GM13977 (cell line): ENCODE measurements around the gene NUBPL.

Experiments
- DNase-seq: peaks from one replicate; pipeline ENCODE4 v3.0.0; 2012; ENCODE audit warnings: low spot score
- in situ Hi-C: fragments of 300-500 bp; cut with MboI; formaldehyde crosslinking; loops from one replicate; pipeline ENCODE4 v1.12.0; 2022; ENCODE audit warnings: low sequenced_read_pairs, low pct_unique_long_range_greater_than_20kb, mixed read lengths, inconsistent platforms; ENCODE audit not compliant: unreplicated experiment
- TF ChIP-seq, protein P1 (sequence below): IDR thresholded peaks from 2 replicates; pipeline ENCODE4 v1.5.1; 2012; ENCODE audit warnings: mild to moderate bottlenecking, control low read depth; ENCODE audit not compliant: insufficient read depth; ENCODE audit errors: extremely low read depth, missing control alignments

Gene NUBPL

DNA sequence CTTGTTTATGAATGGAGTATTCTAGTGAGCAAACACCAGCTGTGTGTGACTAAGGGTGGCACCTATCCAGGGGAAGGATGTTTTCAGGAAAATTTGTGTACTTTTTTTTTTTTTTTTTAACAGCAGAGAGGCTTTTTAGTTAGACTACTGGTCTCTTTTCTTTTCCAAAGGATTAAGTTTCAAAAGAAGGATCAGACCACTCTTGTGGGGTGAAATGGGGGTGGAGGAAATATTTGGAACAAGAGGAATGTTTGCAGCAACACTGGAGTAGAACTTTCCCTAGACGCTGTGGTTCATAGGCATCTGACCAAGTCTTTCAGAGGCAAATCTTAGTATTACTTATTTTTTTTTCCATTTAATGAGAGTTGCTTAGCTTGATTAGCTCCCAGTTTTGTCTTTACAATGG is 21.1 kb downstream of the NUBPL start:
- TF ChIP-seq, protein P1, sequence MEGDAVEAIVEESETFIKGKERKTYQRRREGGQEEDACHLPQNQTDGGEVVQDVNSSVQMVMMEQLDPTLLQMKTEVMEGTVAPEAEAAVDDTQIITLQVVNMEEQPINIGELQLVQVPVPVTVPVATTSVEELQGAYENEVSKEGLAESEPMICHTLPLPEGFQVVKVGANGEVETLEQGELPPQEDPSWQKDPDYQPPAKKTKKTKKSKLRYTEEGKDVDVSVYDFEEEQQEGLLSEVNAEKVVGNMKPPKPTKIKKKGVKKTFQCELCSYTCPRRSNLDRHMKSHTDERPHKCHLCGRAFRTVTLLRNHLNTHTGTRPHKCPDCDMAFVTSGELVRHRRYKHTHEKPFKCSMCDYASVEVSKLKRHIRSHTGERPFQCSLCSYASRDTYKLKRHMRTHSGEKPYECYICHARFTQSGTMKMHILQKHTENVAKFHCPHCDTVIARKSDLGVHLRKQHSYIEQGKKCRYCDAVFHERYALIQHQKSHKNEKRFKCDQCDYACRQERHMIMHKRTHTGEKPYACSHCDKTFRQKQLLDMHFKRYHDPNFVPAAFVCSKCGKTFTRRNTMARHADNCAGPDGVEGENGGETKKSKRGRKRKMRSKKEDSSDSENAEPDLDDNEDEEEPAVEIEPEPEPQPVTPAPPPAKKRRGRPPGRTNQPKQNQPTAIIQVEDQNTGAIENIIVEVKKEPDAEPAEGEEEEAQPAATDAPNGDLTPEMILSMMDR: no peak
- no peak for DNase-seq
- in situ Hi-C loops: no loop called here

DNA sequence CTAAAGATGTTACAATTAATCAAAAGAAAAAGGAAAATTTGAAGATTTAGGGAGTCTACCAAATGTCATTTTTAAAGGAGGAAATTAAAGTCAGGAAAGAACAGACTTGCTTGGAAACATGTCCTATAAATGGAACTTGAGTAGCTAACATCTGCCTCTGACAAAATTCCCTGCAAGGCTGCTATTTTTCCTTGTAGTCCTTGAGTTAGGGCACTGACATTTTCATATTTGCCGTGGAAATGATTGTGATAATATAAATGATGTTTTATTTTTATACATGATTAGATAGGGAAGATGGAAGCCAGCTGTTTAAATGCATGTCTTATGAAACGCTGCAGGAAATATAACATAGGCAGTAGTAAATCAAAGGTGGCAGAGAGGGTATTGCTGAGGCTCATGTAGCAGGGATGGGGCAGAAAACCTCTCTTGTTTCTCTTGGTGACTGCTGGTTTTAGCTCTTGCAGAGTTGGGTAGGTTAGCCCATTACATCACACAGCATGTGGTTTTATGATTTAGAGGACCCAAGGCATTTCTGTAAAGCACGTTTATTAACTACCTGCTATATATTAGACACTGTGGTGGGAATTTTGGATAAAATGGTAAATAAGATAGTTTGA is 21.7 kb downstream of the NUBPL start:
- DNase-seq: no peak
- in situ Hi-C loops: no loop called here
- TF ChIP-seq, protein P1: no peak

DNA sequence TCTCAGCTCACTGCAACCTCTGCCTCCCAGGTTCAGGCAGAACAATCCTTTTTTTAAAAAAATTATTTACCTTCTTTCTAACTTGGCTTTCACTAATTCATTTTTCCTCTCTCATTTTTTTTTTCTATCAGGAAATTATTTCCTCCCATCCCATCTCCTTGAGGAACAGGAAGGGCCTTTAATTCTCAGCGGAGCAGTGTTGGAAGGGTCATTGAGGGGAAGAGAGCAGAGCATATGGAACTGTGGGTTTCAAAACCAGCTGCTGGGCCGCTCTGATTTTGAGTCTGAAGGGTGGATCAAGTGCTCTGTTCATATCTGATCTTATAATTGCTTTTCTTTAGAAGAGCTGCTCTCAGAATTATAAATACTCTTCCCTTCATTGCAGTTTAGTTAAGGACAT is 29.0 kb downstream of the NUBPL start:
- in situ Hi-C loops: no loop called here
- TF ChIP-seq, protein P1: no peak
- DNase-seq: no peak

DNA sequence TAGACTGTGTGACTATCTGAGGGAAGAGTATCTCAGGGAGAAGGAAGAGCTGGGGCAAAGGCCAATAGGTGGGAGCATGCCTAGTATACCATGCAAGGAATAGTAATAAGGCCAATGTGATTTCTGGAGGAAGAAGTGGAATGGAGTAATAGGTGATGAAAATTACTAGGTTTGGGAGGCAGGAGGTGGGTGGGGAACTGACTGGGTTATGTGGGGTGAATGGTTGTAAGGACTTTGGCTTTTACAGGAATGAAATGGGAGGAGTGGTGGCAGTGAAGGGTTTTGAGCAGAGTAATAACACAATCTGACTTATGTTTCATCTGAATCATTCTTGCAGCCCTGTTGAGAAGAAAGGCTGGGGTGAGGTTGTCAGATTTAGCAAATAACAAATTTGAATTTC is 30.9 kb downstream of the NUBPL start:
- TF ChIP-seq, protein P1: no peak
- in situ Hi-C loops: no loop called here
- no peak for DNase-seq

DNA sequence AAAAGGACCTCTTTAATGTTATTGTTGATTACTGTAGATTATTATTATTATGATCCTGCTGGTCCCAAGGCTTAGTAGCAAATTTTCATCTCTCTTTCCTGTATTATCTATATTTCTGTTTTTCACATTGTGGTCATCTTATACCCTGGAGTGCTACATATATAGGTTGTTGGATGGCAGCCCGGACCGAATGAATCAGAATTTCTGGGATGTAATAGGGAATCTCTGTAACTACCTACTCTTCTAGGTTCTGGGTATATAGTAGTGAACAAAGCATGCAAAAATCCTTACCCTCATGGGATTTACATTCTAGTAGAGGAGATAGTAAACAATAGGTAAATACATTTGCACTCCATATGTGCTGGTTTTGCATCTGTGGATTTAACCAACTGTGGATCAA is 31.4 kb downstream of the NUBPL start:
- DNase-seq: no peak
- TF ChIP-seq, protein P1: no peak

DNA sequence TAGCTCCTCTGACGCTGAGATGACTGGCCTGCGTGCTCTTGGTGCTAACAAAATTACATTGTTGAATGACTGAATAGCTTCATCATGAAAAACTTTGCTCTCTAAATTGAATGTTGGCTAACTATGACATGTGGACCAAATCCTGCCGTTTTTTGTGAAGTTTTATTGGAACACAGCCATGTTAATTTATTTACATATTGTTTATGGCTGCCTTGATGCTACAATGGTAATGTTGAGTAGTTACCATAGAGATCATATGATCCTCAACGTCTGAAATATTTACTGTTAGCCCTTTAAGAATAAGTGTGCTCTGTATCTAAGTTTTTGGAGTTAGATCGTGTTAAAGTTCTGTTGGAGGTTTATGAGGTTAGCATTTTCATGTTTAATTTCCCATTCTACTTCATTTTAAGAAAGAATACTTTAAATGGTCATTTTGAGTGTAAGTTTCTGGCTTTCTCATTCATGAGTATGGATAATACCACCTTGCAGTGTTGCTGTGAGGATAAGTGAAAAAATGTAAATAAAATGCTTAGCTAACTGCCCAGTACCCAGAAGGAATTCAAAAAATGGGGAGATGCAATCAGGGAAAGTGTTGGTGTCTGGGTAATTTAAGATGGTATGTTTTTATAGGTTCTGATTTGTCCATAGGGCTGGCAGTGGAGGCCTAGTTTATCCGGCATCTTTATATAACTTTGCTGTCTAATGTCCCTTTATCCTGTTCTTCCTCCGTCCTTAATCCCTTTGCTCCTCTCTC is 35.3 kb downstream of the NUBPL start:
- in situ Hi-C loops: no loop called here
- no peak for DNase-seq
- TF ChIP-seq, protein P1: no peak

More for the DNA sequence above, 31.4 kb downstream of the NUBPL start:
- in situ Hi-C loops: no loop called here
